Neural cell (in vitro differentiated cells): Measurements from ENCODE around the gene GPR87.

Experiments
- EZH2 ChIP-seq: fragments of 200-600, 300-800 bp; shearing (Covaris generic), sonication (generic); IDR thresholded peaks from 2 replicates; pipeline ENCODE4 v1.6.1; 2014; ENCODE audit warnings: antibody characterized with exemption, low read length, borderline replicate concordance, mild to moderate bottlenecking; ENCODE audit not compliant: insufficient read depth, poor library complexity, severe bottlenecking
- MXI1 ChIP-seq: fragments of 450-650 bp; conservative IDR thresholded peaks from 2 replicates; pipeline ENCODE4 v1.6.1; 2014; ENCODE audit warnings: antibody characterized with exemption, mild to moderate bottlenecking; ENCODE audit not compliant: poor library complexity, severe bottlenecking
- POLR2AphosphoS5 ChIP-seq: IDR thresholded peaks from 2 replicates; pipeline ENCODE4 v1.6.1; 2012
- RAD21 ChIP-seq: fragments of 450-650 bp; conservative IDR thresholded peaks from 2 replicates; pipeline ENCODE4 v1.6.1; 2014; ENCODE audit warnings: antibody characterized with exemption, mild to moderate bottlenecking, moderate library complexity
- TAF1 ChIP-seq: IDR thresholded peaks from 2 replicates; pipeline ENCODE4 v1.6.1; 2012; ENCODE audit warnings: low read depth
- TF ChIP-seq, protein P1 (sequence below): fragments of 450-650 bp; IDR thresholded peaks from 2 replicates; pipeline ENCODE4 v1.5.1; 2014; ENCODE audit warnings: antibody characterized with exemption, mild to moderate bottlenecking, moderate library complexity; ENCODE audit not compliant: poor library complexity, severe bottlenecking
- TF ChIP-seq, protein P2 (sequence below): IDR thresholded peaks from 2 replicates; pipeline ENCODE4 v1.6.1; 2012; ENCODE audit warnings: borderline replicate concordance

DNA sequence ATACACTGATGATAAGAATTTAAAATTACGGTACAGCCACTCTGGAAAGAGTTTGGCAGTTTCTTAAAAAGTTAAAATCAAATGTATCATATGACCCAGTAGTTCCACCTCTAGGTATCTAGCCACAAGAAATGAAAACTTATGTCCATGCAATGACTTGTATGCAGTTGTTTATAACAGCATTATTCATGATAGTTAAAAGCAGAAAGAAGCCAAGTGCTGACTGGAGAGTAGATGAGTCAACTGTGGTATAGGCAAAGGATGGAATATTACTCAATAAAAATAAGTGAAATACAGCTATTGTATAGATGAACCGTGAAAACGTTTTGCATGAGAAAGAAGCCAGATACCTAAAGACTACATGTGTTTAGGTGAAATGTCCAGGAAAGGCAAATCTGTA is 14.8 kb downstream of the GPR87 start:
- TF ChIP-seq TAF1, result no peak
- TF ChIP-seq, protein P1, sequence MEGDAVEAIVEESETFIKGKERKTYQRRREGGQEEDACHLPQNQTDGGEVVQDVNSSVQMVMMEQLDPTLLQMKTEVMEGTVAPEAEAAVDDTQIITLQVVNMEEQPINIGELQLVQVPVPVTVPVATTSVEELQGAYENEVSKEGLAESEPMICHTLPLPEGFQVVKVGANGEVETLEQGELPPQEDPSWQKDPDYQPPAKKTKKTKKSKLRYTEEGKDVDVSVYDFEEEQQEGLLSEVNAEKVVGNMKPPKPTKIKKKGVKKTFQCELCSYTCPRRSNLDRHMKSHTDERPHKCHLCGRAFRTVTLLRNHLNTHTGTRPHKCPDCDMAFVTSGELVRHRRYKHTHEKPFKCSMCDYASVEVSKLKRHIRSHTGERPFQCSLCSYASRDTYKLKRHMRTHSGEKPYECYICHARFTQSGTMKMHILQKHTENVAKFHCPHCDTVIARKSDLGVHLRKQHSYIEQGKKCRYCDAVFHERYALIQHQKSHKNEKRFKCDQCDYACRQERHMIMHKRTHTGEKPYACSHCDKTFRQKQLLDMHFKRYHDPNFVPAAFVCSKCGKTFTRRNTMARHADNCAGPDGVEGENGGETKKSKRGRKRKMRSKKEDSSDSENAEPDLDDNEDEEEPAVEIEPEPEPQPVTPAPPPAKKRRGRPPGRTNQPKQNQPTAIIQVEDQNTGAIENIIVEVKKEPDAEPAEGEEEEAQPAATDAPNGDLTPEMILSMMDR, result no peak
- TF ChIP-seq, protein P2, sequence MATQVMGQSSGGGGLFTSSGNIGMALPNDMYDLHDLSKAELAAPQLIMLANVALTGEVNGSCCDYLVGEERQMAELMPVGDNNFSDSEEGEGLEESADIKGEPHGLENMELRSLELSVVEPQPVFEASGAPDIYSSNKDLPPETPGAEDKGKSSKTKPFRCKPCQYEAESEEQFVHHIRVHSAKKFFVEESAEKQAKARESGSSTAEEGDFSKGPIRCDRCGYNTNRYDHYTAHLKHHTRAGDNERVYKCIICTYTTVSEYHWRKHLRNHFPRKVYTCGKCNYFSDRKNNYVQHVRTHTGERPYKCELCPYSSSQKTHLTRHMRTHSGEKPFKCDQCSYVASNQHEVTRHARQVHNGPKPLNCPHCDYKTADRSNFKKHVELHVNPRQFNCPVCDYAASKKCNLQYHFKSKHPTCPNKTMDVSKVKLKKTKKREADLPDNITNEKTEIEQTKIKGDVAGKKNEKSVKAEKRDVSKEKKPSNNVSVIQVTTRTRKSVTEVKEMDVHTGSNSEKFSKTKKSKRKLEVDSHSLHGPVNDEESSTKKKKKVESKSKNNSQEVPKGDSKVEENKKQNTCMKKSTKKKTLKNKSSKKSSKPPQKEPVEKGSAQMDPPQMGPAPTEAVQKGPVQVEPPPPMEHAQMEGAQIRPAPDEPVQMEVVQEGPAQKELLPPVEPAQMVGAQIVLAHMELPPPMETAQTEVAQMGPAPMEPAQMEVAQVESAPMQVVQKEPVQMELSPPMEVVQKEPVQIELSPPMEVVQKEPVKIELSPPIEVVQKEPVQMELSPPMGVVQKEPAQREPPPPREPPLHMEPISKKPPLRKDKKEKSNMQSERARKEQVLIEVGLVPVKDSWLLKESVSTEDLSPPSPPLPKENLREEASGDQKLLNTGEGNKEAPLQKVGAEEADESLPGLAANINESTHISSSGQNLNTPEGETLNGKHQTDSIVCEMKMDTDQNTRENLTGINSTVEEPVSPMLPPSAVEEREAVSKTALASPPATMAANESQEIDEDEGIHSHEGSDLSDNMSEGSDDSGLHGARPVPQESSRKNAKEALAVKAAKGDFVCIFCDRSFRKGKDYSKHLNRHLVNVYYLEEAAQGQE, result no peak
- TF ChIP-seq MXI1, result no peak
- no peak for TF ChIP-seq EZH2
- TF ChIP-seq POLR2AphosphoS5, result no peak
- no peak for TF ChIP-seq RAD21
